HCT116 (cell line): ENCODE results near the gene GK2. TPM values are rescaled to one million over a fixed set of nuclear protein-coding genes. Genes with fewer than 3 reads are reported as not detected.

ENCODE experiments used
- CEBPB ChIP-seq: IDR thresholded peaks from 2 replicates; pipeline ENCODE4 v1.6.1; 2012; ENCODE audit warnings: low read depth
- REST ChIP-seq: IDR thresholded peaks from 2 replicates; pipeline ENCODE4 v1.6.1; 2012; ENCODE audit warnings: low read depth
- SP1 ChIP-seq: IDR thresholded peaks from 2 replicates; pipeline ENCODE4 v1.6.1; 2012; ENCODE audit warnings: low read depth
- TCF7L2 ChIP-seq: IDR thresholded peaks from 2 replicates; pipeline ENCODE4 v1.7.0; 2011; ENCODE audit warnings: borderline replicate concordance, inconsistent platforms; ENCODE audit not compliant: insufficient read depth, insufficient read length; ENCODE audit errors: extremely low read depth
- YY1 ChIP-seq: IDR thresholded peaks from 2 replicates; pipeline ENCODE4 v1.6.1; 2011; ENCODE audit warnings: low read length, low read depth, moderate library complexity, mild to moderate bottlenecking; ENCODE audit not compliant: insufficient replicate concordance; ENCODE audit errors: extremely low read depth
- ZBTB33 ChIP-seq: IDR thresholded peaks from 2 replicates; pipeline ENCODE4 v1.6.1; 2011; ENCODE audit warnings: mild to moderate bottlenecking, low read length, moderate library complexity; ENCODE audit not compliant: insufficient replicate concordance; ENCODE audit errors: extremely low read depth
- total RNA-seq: library from RNA; stranded (reverse); gene quantifications from one replicate; pipeline ENCODE4 v1.2.1, GENCODE V29; 2021; ENCODE audit not compliant: unreplicated experiment
- TF ChIP-seq, protein P1 (sequence below): IDR thresholded peaks from 2 replicates; pipeline ENCODE4 v1.6.1; 2012

Gene GK2
- total RNA-seq, 1 experiment from 2014 or later, result not detected

DNA sequence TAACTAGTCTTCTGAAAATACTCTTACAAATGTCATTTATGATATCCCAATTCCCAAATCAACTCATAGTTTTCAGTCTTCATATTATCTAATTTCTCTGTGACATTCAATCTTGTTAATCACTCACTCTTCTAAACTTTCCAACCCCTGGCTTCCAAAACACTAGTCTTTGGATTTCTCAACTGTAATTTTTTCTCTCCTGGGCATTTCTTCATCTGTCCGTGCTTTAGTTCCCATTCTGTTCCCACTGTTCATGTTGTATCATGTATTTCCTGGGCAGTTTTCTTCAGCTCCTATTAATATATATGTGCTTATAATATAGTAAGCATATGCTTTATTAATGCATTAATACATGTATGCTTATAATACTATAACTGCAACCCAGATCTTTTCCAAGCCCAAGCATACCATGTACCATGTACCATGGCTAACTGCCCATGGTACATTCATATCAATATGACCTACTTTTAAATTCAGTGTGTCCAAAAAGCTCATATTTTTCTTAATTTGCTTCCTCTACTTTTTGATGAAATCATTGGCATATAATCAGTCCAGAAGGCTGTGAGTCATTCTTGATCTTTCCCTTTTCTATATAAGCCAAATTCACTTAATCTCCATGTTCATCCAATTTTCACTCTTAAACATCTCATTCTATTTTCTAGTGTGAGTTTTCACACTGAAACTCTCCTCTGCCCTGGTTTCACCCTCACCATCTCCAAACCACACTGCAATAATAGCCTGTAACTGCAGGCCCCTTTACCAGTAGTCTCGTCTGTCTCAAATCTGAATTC, 21.3 kb upstream of the GK2 start (continued):
- TF ChIP-seq ZBTB33 (no peak), CEBPB (no peak), YY1 (no peak), REST (no peak), TCF7L2 (no peak), SP1 (no peak)
- TF ChIP-seq, protein P1, sequence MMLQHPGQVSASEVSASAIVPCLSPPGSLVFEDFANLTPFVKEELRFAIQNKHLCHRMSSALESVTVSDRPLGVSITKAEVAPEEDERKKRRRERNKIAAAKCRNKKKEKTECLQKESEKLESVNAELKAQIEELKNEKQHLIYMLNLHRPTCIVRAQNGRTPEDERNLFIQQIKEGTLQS, result no peak
